WTC11 (cell line): ENCODE measurements around the gene ZNF813.

Experiments
- CTCF ChIP-seq: fragments of 200-600 bp; IDR thresholded peaks from 2 replicates; pipeline ENCODE4 v1.8.0; 2022; ENCODE audit warnings: antibody characterized with exemption
- IRF2 ChIP-seq: sonication (generic); formaldehyde crosslinking; IDR thresholded peaks from 2 replicates; pipeline ENCODE4 v1.8.0; 2022; ENCODE audit warnings: low read depth, missing genetic modification reagents, borderline replicate concordance
- PREB ChIP-seq: sonication (generic); formaldehyde crosslinking; IDR thresholded peaks from 2 replicates; pipeline ENCODE4 v1.8.1; 2022; ENCODE audit warnings: mild to moderate bottlenecking, missing genetic modification reagents, moderate library complexity, borderline replicate concordance
- USF2 ChIP-seq: sonication (generic); formaldehyde crosslinking; IDR thresholded peaks from 2 replicates; pipeline ENCODE4 v1.8.1; 2023; ENCODE audit warnings: mild to moderate bottlenecking, missing genetic modification reagents, moderate library complexity

GRCh38 chr19:53517114-53517741 is 49.7 kb downstream of the ZNF813 start:
- TF ChIP-seq PREB = no peak
- no peak for TF ChIP-seq IRF2
- TF ChIP-seq USF2 (CRISPR knock-in tag) = no peak
- no peak for TF ChIP-seq CTCF
